ENCODE data around the gene TTC17.
"Not testable (repeated sequence)": the region's sequence is repeated elsewhere in the genome, so short reads cannot be mapped to it uniquely, and the experiment has no call there.

The TTC17 gene

GRCh38 chr11:43382614-43383013 lies 23.9 kb downstream of the TTC17 start:
- no peak for DNase-seq

- no peak for DNase-seq
Measured at GRCh38 chr11:43384393-43384792, 25.7 kb downstream of the TTC17 start.

DNA sequence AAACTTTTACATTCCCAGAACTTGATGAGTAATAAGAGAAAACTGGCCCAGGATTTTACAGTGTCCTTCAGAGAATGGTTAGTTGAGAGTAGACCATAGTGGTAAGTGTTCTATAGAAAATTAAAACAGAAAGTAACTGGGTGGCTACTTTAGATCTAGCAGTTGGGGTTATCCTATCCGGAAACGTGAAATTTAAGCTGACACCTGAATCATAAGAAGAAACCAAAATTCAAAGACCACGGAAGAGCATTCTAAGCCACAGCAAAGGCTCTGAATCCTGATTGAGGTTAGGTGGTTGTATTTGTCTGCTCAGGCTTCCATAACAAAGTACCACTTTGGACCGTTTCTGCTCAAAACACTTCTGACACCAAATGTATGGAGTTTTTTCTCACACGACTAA lies 34.0 kb downstream of the TTC17 start:
- no peak for DNase-seq

DNA sequence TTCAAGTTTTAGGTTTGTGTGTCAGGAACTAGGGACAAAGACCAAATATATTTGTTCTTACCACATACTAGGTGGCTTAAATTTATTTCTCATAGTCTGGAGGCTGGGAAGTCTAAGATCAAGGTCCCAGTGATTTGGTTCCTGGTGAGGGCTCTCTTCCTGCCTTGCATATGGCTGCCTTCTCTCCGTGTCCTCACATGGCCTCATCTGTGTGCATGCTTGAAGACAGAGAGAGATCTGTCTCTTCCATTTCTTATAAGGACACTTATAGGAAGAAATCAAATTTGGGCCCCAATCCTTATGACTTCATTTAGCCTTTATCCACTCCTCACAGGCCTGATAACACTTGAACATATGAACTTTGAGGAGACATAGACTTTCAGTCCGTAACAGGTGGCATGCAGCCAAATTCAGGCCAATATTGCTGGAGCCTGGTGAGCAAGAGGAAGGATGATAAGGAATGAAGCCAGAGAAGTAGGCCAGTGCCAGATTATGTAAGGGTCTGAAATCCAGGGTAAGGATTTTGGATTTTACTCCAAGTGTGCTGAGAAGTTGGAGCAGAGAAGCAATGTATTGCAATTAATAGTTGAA lies 35.1 kb downstream of the TTC17 start:
- peak; percentile 71 for DNase-seq

DNA sequence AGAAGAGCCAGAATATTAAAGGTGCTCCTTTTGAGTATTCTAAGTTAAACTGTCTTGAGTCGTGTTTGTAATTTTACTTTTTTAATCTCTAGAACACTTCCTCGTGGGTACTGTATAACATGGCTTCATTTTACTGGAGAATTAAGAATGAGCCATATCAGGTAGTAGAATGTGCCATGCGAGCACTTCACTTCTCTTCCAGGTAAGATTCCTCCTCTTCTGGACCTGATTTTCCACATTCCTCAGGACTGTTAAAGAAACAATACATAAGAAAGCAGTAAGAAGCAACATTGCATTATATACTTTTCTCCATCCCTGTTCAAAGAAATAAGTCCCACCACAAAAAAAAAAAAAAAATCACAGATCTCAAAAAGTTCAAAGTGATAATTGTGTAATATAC lies 37.9 kb downstream of the TTC17 start:
- DNase-seq = no peak

DNA sequence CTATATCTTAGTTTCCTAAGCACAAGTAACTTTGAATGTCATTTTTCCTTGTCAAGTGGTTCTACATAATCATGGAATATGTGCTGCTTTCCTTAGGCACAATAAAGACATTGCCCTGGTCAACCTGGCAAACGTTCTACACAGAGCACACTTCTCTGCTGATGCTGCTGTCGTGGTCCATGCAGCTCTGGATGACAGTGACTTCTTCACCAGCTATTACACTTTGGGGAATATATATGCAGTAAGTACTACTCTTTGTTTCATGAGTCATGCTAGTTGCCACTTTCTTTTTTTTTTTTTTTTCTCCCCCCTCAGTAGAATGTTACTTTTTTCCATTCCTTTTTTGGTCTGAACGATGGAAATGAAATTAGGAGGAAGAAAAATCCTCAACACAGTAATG lies 38.5 kb downstream of the TTC17 start:
- DNase-seq = no peak

DNA sequence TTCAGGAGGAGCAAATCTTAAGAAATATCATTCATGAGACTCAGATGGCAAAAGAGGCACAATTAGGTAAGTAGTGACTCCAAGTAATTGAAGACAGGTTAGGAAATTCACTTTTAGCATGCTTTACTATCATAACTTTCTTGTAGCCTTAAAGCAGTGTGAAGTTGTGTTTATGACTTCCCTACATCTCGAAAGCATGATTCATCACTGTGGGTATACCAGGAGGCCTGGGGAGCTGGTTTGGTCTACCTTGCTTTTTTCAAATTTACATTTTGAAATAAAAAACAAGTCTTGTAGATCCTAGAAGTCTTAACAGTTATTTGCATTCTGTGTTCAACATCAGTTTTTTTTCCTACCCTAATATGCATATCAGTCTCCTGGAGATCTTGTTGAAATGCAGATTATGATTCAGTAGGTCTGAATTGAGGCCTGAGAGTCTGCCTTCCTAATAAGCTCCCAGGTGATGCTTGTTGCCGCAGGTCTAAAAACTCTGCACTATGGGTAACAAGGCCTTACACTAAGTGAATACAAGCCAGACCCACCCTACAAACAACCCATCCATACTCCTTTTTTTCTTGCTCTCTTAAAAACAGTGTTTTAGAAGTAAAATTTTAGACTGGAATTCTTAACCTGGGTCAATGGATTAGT lies 41.4 kb downstream of the TTC17 start:
- DNase-seq = no peak

DNA sequence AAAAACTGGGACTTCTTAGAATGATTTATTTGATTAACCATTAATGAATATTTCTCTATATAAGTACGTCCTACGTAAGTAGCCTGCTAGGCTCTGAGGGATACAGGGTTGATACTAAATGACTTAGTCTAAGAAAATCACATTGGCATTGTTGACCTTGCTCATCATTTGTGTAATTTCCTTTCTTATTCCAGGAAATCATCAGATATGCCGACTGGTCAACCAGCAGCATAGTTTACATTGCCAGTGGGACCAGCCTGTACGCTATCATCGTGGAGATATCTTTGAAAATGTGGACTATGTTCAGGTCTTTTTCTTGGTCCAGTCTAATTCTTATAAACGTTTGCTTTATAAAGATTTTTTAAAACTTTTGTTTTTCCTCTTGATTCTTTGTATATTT lies 42.5 kb downstream of the TTC17 start:
- DNase-seq = no peak

GRCh38 chr11:43401811-43402210 lies 43.1 kb downstream of the TTC17 start:
- DNase-seq = not testable (repeated sequence)

DNA sequence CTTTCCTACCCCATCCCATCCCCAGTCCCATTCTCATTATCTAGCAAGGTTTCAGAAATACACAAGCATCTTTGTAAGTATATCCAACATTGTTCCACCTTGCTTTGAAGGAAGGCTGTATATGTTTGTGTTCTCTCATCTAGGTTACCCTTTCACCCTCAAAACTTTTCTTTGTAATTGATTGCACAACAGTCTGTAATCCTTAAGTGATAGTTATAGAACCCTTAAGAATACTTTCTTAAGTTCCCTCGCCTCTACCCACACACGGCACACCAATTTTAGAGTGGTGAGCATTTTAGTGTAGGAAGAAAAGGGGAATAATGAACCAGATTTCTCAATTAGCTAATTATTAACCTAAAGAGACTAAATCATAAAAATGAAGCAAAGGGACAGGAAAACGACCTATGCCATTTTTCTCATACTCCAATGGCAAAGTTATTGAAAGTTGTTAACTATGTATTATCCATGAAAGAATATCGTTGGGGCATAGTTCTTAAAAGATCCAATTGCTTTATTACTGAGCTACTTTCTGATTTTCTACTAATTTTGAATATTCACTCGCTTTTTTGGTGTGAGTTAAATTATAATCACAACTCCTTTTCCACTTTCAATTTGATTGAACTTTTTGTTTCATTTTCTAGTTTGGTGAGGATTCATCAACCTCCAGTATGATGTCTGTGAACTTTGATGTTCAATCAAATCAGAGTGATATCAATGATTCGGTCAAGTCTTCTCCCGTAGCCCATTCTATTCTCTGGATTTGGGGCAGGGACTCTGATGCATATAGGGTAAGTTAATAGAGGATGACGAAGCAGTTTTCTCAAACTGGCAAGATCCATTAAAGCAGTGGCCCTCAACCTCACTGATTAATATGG lies 44.9 kb downstream of the TTC17 start:
- DNase-seq = no peak

DNA sequence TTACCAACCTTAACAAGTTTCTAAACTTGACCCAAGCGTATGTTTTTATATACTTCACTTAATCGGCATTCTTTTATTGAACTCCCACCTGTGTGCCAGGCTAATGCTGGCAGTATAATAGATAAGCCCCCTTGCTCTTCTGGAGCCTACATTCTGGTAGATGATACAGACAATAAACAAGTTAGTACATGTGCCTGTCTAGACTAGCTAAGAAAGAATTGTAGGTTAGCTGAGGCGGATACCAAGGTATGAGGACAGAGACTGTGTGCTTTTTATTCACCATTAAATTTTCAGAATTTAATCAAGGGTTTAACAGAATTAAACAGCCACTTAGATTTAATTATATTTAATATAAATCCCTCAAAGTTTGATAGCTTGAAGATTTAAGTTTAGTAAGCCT lies 45.7 kb downstream of the TTC17 start:
- no peak for DNase-seq

DNA sequence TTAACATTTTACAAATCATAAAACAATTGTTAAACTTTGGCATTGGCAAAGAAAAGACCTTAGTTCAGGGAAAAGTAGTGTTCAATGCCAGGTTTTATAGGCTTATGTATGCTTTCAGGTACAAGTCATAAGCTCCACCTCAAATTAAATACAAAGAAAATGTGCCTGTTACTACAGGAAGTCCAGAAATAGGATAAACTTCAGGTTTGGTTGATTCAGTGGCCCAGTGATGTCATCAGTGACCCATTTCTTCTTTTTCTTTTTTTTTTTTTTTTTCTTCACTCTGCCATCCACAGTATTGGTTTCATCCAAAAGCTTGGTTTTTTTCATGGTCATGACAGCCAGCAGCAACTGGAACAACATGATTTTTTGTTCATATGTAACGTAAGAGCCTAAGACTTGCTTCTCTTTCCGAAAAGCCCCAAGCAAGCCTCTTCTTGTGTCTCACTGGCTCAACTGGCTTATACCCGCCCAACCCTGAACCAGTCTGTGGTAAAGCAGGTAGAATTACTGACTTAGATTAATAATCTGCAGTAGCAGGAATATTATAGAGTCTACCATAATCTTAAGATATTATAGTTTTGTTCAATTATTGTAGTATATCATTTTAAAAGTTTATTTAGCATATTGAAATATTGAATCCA lies 46.2 kb downstream of the TTC17 start:
- no peak for DNase-seq

DNA sequence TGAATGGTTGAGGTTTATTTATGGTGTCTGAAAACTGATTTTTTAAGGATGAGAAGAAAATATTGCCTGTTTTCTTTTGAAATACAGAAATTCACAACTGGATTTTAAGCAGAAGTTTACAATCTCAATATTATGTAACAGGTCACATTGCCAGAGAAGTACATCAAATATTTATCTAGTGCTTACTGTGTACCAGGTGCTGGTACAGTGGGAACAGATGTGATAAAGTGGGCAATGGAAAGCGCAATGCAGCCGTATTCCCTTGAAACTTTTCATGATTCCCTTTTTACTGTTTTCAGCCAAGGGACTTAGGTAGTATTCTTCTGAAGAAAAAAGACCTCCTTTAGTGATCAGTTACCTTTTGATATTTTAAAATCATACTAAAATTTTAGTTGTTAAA lies 49.6 kb downstream of the TTC17 start:
- no peak for DNase-seq

- no peak for DNase-seq
Measured at GRCh38 chr11:43410394-43410793, 51.7 kb downstream of the TTC17 start.

- no peak for DNase-seq
Measured at GRCh38 chr11:43418197-43418596, 59.5 kb downstream of the TTC17 start.

- peak; percentile 79 for DNase-seq
Measured at GRCh38 chr11:43419460-43419859, 60.7 kb downstream of the TTC17 start.

DNA sequence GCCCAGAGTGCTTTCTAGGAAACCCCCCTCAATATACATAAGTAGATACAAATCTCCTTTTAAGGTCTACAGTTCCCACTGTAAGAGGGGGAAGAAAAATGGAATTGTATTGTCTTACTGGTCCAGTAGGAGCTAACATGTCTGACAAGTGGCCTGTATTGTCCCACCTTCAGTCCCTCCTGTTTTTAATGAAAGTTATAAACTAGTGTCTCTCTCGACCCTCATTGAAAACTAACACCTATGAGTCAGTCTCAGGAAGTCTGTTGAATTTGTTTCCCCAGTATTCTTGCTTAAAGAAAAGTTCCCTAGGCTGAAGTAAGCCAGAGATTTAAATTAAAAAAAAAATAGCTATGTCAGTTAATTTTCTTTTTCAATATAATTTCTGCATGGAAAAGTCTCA lies 69.3 kb downstream of the TTC17 start:
- DNase-seq = no peak

GRCh38 chr11:43430916-43431315 lies 72.2 kb downstream of the TTC17 start:
- not testable (repeated sequence) for DNase-seq

- peak; percentile 16 for DNase-seq
Measured at GRCh38 chr11:43434893-43435292, 76.2 kb downstream of the TTC17 start.

- no peak for DNase-seq
Measured at GRCh38 chr11:43440486-43440885, 81.8 kb downstream of the TTC17 start.

- DNase-seq = no peak
Measured at GRCh38 chr11:43443811-43444210, 85.1 kb downstream of the TTC17 start.

DNA sequence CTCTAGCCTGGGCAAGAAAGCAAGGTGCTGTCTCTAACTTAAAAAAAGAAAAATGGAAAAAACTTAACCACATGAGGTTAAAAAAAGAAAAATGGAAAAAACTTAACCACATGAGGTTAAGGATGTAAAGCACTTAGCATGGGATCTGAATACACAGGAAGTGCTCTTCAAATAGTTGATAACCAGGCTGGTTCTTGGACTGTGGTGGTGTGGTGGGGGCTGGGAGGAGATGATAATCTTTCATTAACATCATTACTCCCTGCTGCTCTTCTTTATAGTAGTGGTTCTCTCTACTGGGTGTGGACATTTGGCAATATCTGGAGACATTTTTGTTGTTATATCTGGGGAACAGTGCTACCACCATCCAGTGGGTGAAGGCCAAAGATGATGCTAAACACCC lies 88.4 kb downstream of the TTC17 start:
- peak; percentile 80 for DNase-seq

DNA sequence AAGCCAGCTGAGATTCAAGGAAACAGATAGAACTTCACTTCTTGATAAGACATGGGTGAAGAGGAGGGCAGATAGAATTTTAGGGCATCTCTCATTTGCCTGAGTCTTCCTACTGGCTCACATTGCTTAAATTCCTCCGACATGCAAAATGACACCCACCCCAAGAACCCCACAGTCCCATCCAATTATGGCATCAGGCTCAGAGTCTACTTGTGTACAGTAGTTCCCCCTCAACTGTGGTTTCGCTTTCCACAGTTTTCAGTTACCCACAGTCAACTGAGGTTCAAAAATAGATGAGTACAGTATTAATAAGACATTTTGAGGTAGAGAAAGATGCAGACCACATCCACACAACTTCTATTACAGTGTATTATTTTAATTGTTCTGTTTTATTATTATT lies 99.8 kb downstream of the TTC17 start:
- no peak for DNase-seq

DNA sequence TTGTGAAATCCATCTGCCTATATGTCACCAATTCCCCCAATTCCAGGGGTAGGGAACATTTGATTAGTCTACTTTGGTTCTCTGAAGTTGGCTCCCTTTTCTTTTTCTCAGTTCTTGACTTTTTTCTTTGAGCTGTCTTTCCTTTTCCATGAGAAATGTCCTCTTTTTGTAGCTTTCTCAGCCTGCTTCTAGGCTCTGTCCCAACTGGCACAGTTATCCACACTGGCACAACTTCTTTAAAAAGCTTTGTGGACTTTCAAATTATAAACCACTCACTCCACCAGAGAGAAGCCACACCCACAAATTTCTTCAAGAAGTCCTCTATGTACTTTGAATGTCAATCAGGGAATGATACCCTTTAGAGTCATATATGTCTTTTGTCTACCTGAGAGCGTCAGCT lies 100.5 kb downstream of the TTC17 start:
- no peak for DNase-seq

Measured in hematopoietic multipotent progenitor cell treated with erythropoietin and hydrocortisone succinate and interleukin-3 and kit ligand, for 4 days (in vitro differentiated cells).